ENCODE measurements around the gene PLXNA1.

Gene PLXNA1

DNA sequence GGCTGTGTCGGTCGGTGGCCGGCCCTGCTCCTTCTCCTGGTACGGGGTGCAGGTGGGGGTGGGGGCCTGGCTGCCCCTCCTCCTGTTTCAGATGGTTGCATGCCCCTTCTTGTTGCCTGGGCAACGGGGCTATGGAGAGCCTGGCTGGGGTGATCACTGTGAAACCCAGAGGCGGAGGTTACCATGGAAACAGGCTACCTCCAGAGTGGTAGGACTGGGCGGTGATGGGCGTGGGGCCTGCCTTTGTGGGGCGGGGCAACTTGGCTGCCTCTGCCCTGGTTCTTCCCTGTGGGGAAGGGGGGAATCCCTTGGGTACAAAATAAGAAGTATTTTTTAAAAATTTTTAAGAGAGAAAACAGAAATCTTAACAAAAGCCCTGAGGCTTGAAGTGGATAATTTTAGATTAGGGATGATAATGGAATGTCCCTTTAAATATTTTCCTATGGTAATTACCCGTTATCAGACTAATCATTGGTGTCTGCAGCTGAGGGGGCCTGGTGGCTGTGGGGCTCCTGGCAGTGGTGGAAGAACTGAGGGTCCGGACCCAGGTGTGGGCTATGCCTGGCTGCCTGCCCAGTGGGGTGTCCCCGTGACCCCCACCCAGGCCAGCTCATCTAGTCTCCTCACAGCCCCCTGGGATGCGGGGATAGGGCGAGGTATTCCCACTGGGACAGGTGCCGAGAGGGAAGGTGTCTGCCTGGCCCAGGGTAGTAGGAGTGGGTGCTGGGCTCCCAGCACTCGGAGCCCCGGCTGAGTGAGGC, 32.5 kb downstream of the PLXNA1 start:
- Histone ChIP-seq H3K4me1 (ENCODE audit: insufficient read depth, low read length, poor library complexity, severe bottlenecking) (no peaks in the 10 kb centered on the region), H3K36me3 (ENCODE audit: insufficient read depth, low read length) (peaks cover 21% of the 10 kb centered on the region; the same call in 1 of the 2 replicates), H4K20me1 (ENCODE audit: insufficient read depth, low read length, poor library complexity, severe bottlenecking) (no peaks in the 10 kb centered on the region), H3K9me3 (ENCODE audit: insufficient read depth, low read depth, low read length) (no peaks in the 10 kb centered on the region), H3K27me3 (ENCODE audit: insufficient read depth, low read length, poor library complexity, severe bottlenecking) (no peaks in the 10 kb centered on the region), H3F3A (ENCODE audit: low read depth) (no peaks in the 10 kb centered on the region), H3K9ac (ENCODE audit: low read depth, low read length, poor library complexity, severe bottlenecking) (no peak overlapping the region), H3K4me3 (ENCODE audit: low read length, poor library complexity, severe bottlenecking) (no peak overlapping the region), H3K79me2 (ENCODE audit: insufficient read depth, low read length) (no peaks in the 10 kb centered on the region), H3K9me2 (replicated peaks; ENCODE audit: low read depth, low read length) (no peaks in the 10 kb centered on the region), H3K4me2 (ENCODE audit: low read depth, low read length, poor library complexity, severe bottlenecking) (no peak overlapping the region), H2AFZ (ENCODE audit: low read length) (no peak overlapping the region)
- TF ChIP-seq EZH2phosphoT487 (IDR thresholded peaks at IDR 0.05; ENCODE audit: borderline replicate concordance) = no peak
- TF ChIP-seq, protein P1, sequence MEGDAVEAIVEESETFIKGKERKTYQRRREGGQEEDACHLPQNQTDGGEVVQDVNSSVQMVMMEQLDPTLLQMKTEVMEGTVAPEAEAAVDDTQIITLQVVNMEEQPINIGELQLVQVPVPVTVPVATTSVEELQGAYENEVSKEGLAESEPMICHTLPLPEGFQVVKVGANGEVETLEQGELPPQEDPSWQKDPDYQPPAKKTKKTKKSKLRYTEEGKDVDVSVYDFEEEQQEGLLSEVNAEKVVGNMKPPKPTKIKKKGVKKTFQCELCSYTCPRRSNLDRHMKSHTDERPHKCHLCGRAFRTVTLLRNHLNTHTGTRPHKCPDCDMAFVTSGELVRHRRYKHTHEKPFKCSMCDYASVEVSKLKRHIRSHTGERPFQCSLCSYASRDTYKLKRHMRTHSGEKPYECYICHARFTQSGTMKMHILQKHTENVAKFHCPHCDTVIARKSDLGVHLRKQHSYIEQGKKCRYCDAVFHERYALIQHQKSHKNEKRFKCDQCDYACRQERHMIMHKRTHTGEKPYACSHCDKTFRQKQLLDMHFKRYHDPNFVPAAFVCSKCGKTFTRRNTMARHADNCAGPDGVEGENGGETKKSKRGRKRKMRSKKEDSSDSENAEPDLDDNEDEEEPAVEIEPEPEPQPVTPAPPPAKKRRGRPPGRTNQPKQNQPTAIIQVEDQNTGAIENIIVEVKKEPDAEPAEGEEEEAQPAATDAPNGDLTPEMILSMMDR (conservative IDR thresholded peaks at IDR 0.05; ENCODE audit: low read length) = no peak

DNA sequence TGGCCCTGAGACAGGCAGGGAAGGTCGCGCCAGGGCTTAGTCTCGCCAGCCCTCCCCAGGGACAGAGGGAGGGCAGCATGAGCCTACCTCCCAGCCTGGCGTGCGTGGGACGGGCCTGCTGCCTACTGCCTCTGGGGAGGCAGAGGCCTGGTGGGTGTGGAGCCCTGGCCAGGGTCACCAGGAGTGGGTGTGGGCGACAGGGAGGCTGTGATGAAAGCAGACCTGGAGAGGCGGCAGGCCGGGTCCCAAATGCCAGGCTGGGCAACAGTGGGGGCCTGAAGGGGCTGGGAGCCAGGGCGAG, 33.1 kb downstream of the PLXNA1 start:
- Histone ChIP-seq H3K4me3 (ENCODE audit: low read length, poor library complexity, severe bottlenecking) (no peak overlapping the region), H3K4me2 (ENCODE audit: low read depth, low read length, poor library complexity, severe bottlenecking) (no peak overlapping the region)

DNA sequence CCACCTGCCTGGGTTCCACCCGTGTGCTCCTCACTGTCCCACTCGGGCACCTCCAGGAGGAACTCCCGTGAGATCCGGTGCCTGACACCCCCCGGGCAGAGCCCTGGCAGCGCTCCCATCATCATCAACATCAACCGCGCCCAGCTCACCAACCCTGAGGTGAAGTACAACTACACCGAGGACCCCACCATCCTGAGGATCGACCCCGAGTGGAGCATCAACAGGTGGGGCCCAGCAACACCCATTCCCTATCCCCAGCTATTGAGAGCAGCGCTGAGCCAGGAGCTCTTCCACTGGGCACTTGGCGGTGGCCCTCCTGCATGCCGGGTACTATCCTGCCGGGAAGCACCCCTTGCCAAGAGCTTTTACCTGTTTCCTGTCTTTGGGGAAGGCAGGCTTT, 33.5 kb downstream of the PLXNA1 start:
- no peaks in the 10 kb centered on the region for H3K27me3 ChIP-seq (ENCODE audit: insufficient read depth, low read length, poor library complexity, severe bottlenecking)
- no peaks in the 10 kb centered on the region for H3K4me1 ChIP-seq (ENCODE audit: insufficient read depth, low read length, poor library complexity, severe bottlenecking)
- no peaks in the 10 kb centered on the region for H3K79me2 ChIP-seq (ENCODE audit: insufficient read depth, low read length)
- no peak for TF ChIP-seq EZH2phosphoT487 (IDR thresholded peaks at IDR 0.05; ENCODE audit: borderline replicate concordance)
- TF ChIP-seq, protein P1 (conservative IDR thresholded peaks at IDR 0.05; ENCODE audit: low read length) = no peak
- peaks cover 21% of the 10 kb centered on the region; the same call in 1 of the 2 replicates for H3K36me3 ChIP-seq (ENCODE audit: insufficient read depth, low read length)
- H3F3A ChIP-seq (ENCODE audit: low read depth) = no peaks in the 10 kb centered on the region
- no peaks in the 10 kb centered on the region for H3K9me3 ChIP-seq (ENCODE audit: insufficient read depth, low read depth, low read length)
- H3K9ac ChIP-seq (ENCODE audit: low read depth, low read length, poor library complexity, severe bottlenecking) = no peak overlapping the region
- no peaks in the 10 kb centered on the region for H3K9me2 ChIP-seq (replicated peaks; ENCODE audit: low read depth, low read length)
- no peak overlapping the region for H2AFZ ChIP-seq (ENCODE audit: low read length)
- H3K4me3 ChIP-seq (ENCODE audit: low read length, poor library complexity, severe bottlenecking) = no peak overlapping the region
- no peak overlapping the region for H3K4me2 ChIP-seq (ENCODE audit: low read depth, low read length, poor library complexity, severe bottlenecking)
- H4K20me1 ChIP-seq (ENCODE audit: insufficient read depth, low read length, poor library complexity, severe bottlenecking) = no peaks in the 10 kb centered on the region

More for the DNA sequence above, 33.1 kb downstream of the PLXNA1 start:
- H3K9ac ChIP-seq (ENCODE audit: low read depth, low read length, poor library complexity, severe bottlenecking) = no peak overlapping the region
- no peak for TF ChIP-seq EZH2phosphoT487 (IDR thresholded peaks at IDR 0.05; ENCODE audit: borderline replicate concordance)
- TF ChIP-seq, protein P1 (conservative IDR thresholded peaks at IDR 0.05; ENCODE audit: low read length) = no peak
- no peaks in the 10 kb centered on the region for H3K4me1 ChIP-seq (ENCODE audit: insufficient read depth, low read length, poor library complexity, severe bottlenecking)
- no peaks in the 10 kb centered on the region for H3K9me3 ChIP-seq (ENCODE audit: insufficient read depth, low read depth, low read length)
- no peaks in the 10 kb centered on the region for H3K9me2 ChIP-seq (replicated peaks; ENCODE audit: low read depth, low read length)
- H4K20me1 ChIP-seq (ENCODE audit: insufficient read depth, low read length, poor library complexity, severe bottlenecking) = no peaks in the 10 kb centered on the region
- H3K36me3 ChIP-seq (ENCODE audit: insufficient read depth, low read length) = peaks cover 21% of the 10 kb centered on the region; the same call in 1 of the 2 replicates
- no peaks in the 10 kb centered on the region for H3K79me2 ChIP-seq (ENCODE audit: insufficient read depth, low read length)
- H3F3A ChIP-seq (ENCODE audit: low read depth) = no peaks in the 10 kb centered on the region
- no peak overlapping the region for H2AFZ ChIP-seq (ENCODE audit: low read length)
- H3K27me3 ChIP-seq (ENCODE audit: insufficient read depth, low read length, poor library complexity, severe bottlenecking) = no peaks in the 10 kb centered on the region

Data from Loucy (cell line).